K562 (cell line): ENCODE measurements around the gene MARCKSL1. TPM values are rescaled to one million over a fixed set of nuclear protein-coding genes. Genes with fewer than 3 reads are reported as not detected.

Source experiments
- ATF3 ChIP-seq, 2 experiments: fragments of 450-650 bp in 1 of 2; sonication (generic) in 1 of 2; formaldehyde crosslinking in 1 of 2; IDR thresholded peaks in 1 of 2; conservative IDR thresholded peaks in 1 of 2; 2 replicates each; pipeline versions ENCODE4 v1.6.1 to v1.8.1; 2016 to 2023; ENCODE audit warnings: mild to moderate bottlenecking in 2 of 2, moderate library complexity in 2 of 2, inconsistent platforms in 1 of 2, missing genetic modification reagents in 1 of 2
- BRF2 ChIP-seq: IDR thresholded peaks from 3 replicates; pipeline ENCODE4 v1.6.1; 2011; ENCODE audit warnings: borderline replicate concordance, mild to moderate bottlenecking; ENCODE audit not compliant: insufficient read length, insufficient read depth
- CC2D1A ChIP-seq: fragments of 450-650 bp; IDR thresholded peaks from 2 replicates; pipeline ENCODE4 v1.6.1; 2017; ENCODE audit warnings: mild to moderate bottlenecking
- CREBBP ChIP-seq: IDR thresholded peaks from one replicate; pipeline ENCODE4 v1.6.1; 2012; ENCODE audit warnings: low read depth, mild to moderate bottlenecking, control low read depth, inconsistent platforms, low read length
- CSDE1 ChIP-seq, 2 experiments: fragments of 450-650 bp; IDR thresholded peaks; 2 replicates each; pipeline ENCODE4 v1.6.1; 2016; ENCODE audit warnings: mild to moderate bottlenecking in 1 of 2
- ETS2 ChIP-seq: IDR thresholded peaks from 2 replicates; pipeline ENCODE4 v1.6.1; 2016; ENCODE audit warnings: borderline replicate concordance, missing genetic modification characterization, mild to moderate bottlenecking, moderate library complexity, missing compliant biosample characterization; ENCODE audit not compliant: poor library complexity, severe bottlenecking
- GTF2B ChIP-seq: IDR thresholded peaks from 2 replicates; pipeline ENCODE4 v1.6.1; 2011; ENCODE audit not compliant: insufficient read length; ENCODE audit errors: extremely low read depth
- HMG20B ChIP-seq: fragments of 250-450 bp; sonication (Bioruptor Pico); IDR thresholded peaks from 2 replicates; pipeline ENCODE4 v1.5.0; 2021; ENCODE audit warnings: mild to moderate bottlenecking
- IRF9 ChIP-seq: fragments of 450-650 bp; IDR thresholded peaks from 2 replicates; pipeline ENCODE4 v1.6.1; 2016; ENCODE audit warnings: missing biosample characterization, missing genetic modification characterization
- KLF1 ChIP-seq: fragments of 450-650 bp; IDR thresholded peaks from 2 replicates; pipeline ENCODE4 v1.6.1; 2016; ENCODE audit warnings: missing genetic modification characterization, missing compliant biosample characterization
- MAFG ChIP-seq: fragments of 450-650 bp; conservative IDR thresholded peaks from 2 replicates; pipeline ENCODE4 v1.6.1; 2016; ENCODE audit warnings: missing genetic modification characterization, missing compliant biosample characterization
- MTA3 ChIP-seq: fragments of 450-650 bp; formaldehyde crosslinking; IDR thresholded peaks from 2 replicates; pipeline ENCODE4 v1.6.1; 2017; ENCODE audit warnings: mild to moderate bottlenecking, borderline replicate concordance
- NFRKB ChIP-seq: fragments of 450-650 bp; IDR thresholded peaks from 2 replicates; pipeline ENCODE4 v1.6.1; 2016; ENCODE audit warnings: low read depth
- NRF1 ChIP-seq, 2 experiments: fragments of 450-650 bp; IDR thresholded peaks in 1 of 2; conservative IDR thresholded peaks in 1 of 2; 2 replicates each; pipeline ENCODE4 v1.6.1; 2014; ENCODE audit warnings: mild to moderate bottlenecking in 2 of 2
- PPARD ChIP-seq: fragments of 250-450 bp; sonication (Bioruptor Pico); IDR thresholded peaks from 2 replicates; pipeline ENCODE4 v1.8.0; 2022; ENCODE audit warnings: inconsistent platforms, mild to moderate bottlenecking, moderate library complexity
- STAG1 ChIP-seq: sonication (generic); formaldehyde crosslinking; IDR thresholded peaks from 2 replicates; pipeline ENCODE4 v1.5.0; 2020; ENCODE audit warnings: missing genetic modification reagents, borderline replicate concordance
- ZBTB8A ChIP-seq: fragments of 450-650 bp; IDR thresholded peaks from 2 replicates; pipeline ENCODE4 v1.6.1; 2018; ENCODE audit warnings: mild to moderate bottlenecking, moderate library complexity; ENCODE audit not compliant: partially characterized antibody
- ZC3H11A ChIP-seq: IDR thresholded peaks from 2 replicates; pipeline ENCODE4 v1.6.1; 2012; ENCODE audit warnings: low read depth, low read length, improper control_type of control experiment
- ZC3H4 ChIP-seq: sonication (generic); formaldehyde crosslinking; IDR thresholded peaks from 2 replicates; pipeline ENCODE4 v1.9.0; 2021; ENCODE audit warnings: missing genetic modification reagents, borderline replicate concordance
- ZNF583 ChIP-seq: fragments of 250-450 bp; sonication (Bioruptor Pico); IDR thresholded peaks from 2 replicates; pipeline ENCODE4 v1.4.0; 2020
- ZNF699 ChIP-seq: fragments of 250-450 bp; sonication (Bioruptor Pico); IDR thresholded peaks from 2 replicates; pipeline ENCODE4 v1.8.0; 2021; ENCODE audit warnings: mild to moderate bottlenecking, moderate library complexity; ENCODE audit not compliant: insufficient replicate concordance
- ZNF77 ChIP-seq: fragments of 250-450 bp; sonication (Bioruptor Pico); IDR thresholded peaks from 2 replicates; pipeline ENCODE4 v1.5.0; 2020
- polyA plus RNA-seq, 8 experiments: library from polyadenylated mRNA; depleted of rRNA in 4 of 8; stranded (reverse) in 5 of 8; unstranded in 3 of 8; fragments of >200 nt; fragmentation: Nextera tagmentation in 2 of 8; fragmentation: Illumina TruSeq in 1 of 8; extraction: Ambion mirVana in 2 of 8; extraction: Trizol in 1 of 8; gene quantifications; 2 replicates each; pipeline versions ENCODE4 v1.2.1 to v1.2.3, GENCODE V29; 2011 to 2014; ENCODE audit warnings: inconsistent platforms in 1 of 8, missing spikeins in 1 of 8
- total RNA-seq, 7 experiments: library from RNA; depleted of rRNA in 6 of 7; stranded (reverse); fragments of >200 nt in 6 of 7; fragmentation: Illumina TruSeq in 2 of 7; extraction: Trizol in 2 of 7; gene quantifications; 2 replicates each; pipeline versions ENCODE4 v1.2.1 to v1.2.3, GENCODE V29; 2011 to 2021; ENCODE audit warnings: low replicate concordance in 1 of 7
- TF ChIP-seq, protein P1 (sequence below): fragments of 250-450 bp; sonication (Bioruptor Pico); IDR thresholded peaks from 2 replicates; pipeline ENCODE4 v1.4.0; 2020; ENCODE audit warnings: borderline replicate concordance

MARCKSL1 gene
- total and polyA plus RNA-seq, 9 of the 15 experiments (the other 6 are each of a cell fraction or from before 2014, with no cell fraction given), result 14.7 to 325 (median 155) TPM

GRCh38 chr1:32351399-32352238, 15.6 kb upstream of the MARCKSL1 start (continued):
- 0 out of 2 replicates have a peak, but pooled peaks have one; percentile 25 for TF ChIP-seq STAG1 (CRISPR knock-in tag)
- TF ChIP-seq NFRKB, result no peak
- TF ChIP-seq, protein P1, sequence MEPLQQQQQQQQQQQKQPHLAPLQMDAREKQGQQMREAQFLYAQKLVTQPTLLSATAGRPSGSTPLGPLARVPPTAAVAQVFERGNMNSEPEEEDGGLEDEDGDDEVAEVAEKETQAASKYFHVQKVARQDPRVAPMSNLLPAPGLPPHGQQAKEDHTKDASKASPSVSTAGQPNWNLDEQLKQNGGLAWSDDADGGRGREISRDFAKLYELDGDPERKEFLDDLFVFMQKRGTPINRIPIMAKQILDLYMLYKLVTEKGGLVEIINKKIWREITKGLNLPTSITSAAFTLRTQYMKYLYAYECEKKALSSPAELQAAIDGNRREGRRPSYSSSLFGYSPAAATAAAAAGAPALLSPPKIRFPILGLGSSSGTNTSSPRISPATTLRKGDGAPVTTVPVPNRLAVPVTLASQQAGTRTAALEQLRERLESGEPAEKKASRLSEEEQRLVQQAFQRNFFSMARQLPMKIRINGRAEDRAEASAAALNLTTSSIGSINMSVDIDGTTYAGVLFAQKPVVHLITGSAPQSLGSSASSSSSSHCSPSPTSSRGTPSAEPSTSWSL (CRISPR knock-in tag), result no peak
- no peak for TF ChIP-seq CC2D1A
- TF ChIP-seq ZNF583, result no peak
- TF ChIP-seq ZBTB8A, result no peak
- no peak for TF ChIP-seq IRF9 (tag)
- TF ChIP-seq CREBBP, result no peak
- TF ChIP-seq ZC3H4 (CRISPR knock-in tag), result peak; percentile 76; the same call in 1 of the 2 replicates
- TF ChIP-seq MTA3, result peak; percentile 77; the same call in 1 of the 2 replicates
- TF ChIP-seq KLF1, result peak; percentile 59; the same call in 1 of the 2 replicates
- TF ChIP-seq BRF2, result no peak
- peak in 1 of 2 experiments; percentile 67; a peak in 2 of 4 replicates for TF ChIP-seq NRF1 (conservative IDR thresholded peaks at IDR 0.05 in 1 of 2, IDR thresholded peaks at IDR 0.05 in 1 of 2)
- TF ChIP-seq MAFG, result no peak
- no peak for TF ChIP-seq ETS2 (tag)
- TF ChIP-seq PPARD, result no peak
- TF ChIP-seq ZC3H11A, result no peak
- TF ChIP-seq ZNF699, result no peak
- TF ChIP-seq ZNF77 (CRISPR knock-in tag), result no peak
- TF ChIP-seq CSDE1 (IDR thresholded peaks at IDR 0.05), result no peak; a peak in 1 of 4 replicates
- TF ChIP-seq ATF3 (IDR thresholded peaks at IDR 0.05), result no peak
- no peak for TF ChIP-seq ATF3 (CRISPR knock-in tag; conservative IDR thresholded peaks at IDR 0.05)
- TF ChIP-seq HMG20B, result no peak
- no peak for TF ChIP-seq GTF2B
